Calu3 (cell line): ENCODE data around the gene BRI3BP. TPM values are rescaled to one million over a fixed set of nuclear protein-coding genes. Genes with fewer than 3 reads are reported as not detected.
"Not testable (repeated sequence)": the region's sequence is repeated elsewhere in the genome, so short reads cannot be mapped to it uniquely, and the experiment has no call there.

Source experiments
- BruUV-seq: library from RNA; stranded (reverse); fragments of 400-500 nt; replicated peaks from 2 replicates; lab custom pipeline; 2021; lab: Mats Ljungman, UMichigan
- CTCF ChIA-PET: fragments of 300-600 bp; sonication (Branson Sonifier 250); formaldehyde crosslinking; loops from one replicate; lab custom pipeline; 2022; ENCODE audit warnings: antibody characterized with exemption; lab: Charles Lee
- DNase-seq: peaks from one replicate; pipeline ENCODE4 v3.0.0; 2022
- H3K27ac Mint-ChIP-seq: one replicate; pipeline ENCODE4 v1.8.0; 2022; ENCODE audit warnings: mixed read lengths; ENCODE audit not compliant: unreplicated experiment
- H3K27me3 Mint-ChIP-seq: one replicate; pipeline ENCODE4 v1.8.0; 2022; ENCODE audit warnings: mixed read lengths; ENCODE audit not compliant: unreplicated experiment
- H3K36me3 Mint-ChIP-seq: one replicate; pipeline ENCODE4 v1.8.0; 2022; ENCODE audit warnings: mild to moderate bottlenecking, moderate library complexity, mixed read lengths; ENCODE audit not compliant: insufficient read depth, unreplicated experiment
- H3K4me1 Mint-ChIP-seq: one replicate; pipeline ENCODE4 v1.8.0; 2022; ENCODE audit warnings: mild to moderate bottlenecking, low read depth, mixed read lengths; ENCODE audit not compliant: unreplicated experiment
- H3K4me3 Mint-ChIP-seq: one replicate; pipeline ENCODE4 v1.8.0; 2022; ENCODE audit warnings: mild to moderate bottlenecking, low read depth, moderate library complexity, mixed read lengths; ENCODE audit not compliant: unreplicated experiment
- H3K9me3 Mint-ChIP-seq: one replicate; pipeline ENCODE4 v1.8.0; 2022; ENCODE audit warnings: low read depth, mixed read lengths; ENCODE audit not compliant: unreplicated experiment
- intact Hi-C: fragments of 100-400 bp; cut with micrococcal nuclease; formaldehyde crosslinking; loops from one replicate; pipeline ENCODE4 v1.10.0; 2022; ENCODE audit not compliant: unreplicated experiment
- total RNA-seq: library from RNA; stranded (reverse); gene quantifications from 2 replicates; pipeline ENCODE4 v1.2.3, GENCODE V29; 2022
- TF ChIP-seq, protein P1 (sequence below): fragments of 200-600 bp; IDR thresholded peaks from one replicate; pipeline ENCODE4 v1.8.0; 2022; ENCODE audit warnings: antibody characterized with exemption; ENCODE audit not compliant: unreplicated experiment

BRI3BP gene
- total RNA-seq, 1 experiment from 2014 or later, result 94.0 TPM

GRCh38 chr12:125072496-125072895 lies 79.1 kb downstream of the BRI3BP start:
- H3K27me3 Mint-ChIP-seq, result no peaks in the 10 kb centered on the region
- intact Hi-C loops, result no loop called here
- CTCF ChIA-PET, result interaction anchor here (0.6 to 0.7 kb wide), 2 partner anchors 28 to 400 kb away, joined by 4 read pairs; no protein-coding TSS in a partner anchor
- no peak overlapping the region for H3K4me3 Mint-ChIP-seq
- DNase-seq, result no peak
- peaks cover 22% of the 10 kb centered on the region for H3K36me3 Mint-ChIP-seq
- TF ChIP-seq, protein P1, sequence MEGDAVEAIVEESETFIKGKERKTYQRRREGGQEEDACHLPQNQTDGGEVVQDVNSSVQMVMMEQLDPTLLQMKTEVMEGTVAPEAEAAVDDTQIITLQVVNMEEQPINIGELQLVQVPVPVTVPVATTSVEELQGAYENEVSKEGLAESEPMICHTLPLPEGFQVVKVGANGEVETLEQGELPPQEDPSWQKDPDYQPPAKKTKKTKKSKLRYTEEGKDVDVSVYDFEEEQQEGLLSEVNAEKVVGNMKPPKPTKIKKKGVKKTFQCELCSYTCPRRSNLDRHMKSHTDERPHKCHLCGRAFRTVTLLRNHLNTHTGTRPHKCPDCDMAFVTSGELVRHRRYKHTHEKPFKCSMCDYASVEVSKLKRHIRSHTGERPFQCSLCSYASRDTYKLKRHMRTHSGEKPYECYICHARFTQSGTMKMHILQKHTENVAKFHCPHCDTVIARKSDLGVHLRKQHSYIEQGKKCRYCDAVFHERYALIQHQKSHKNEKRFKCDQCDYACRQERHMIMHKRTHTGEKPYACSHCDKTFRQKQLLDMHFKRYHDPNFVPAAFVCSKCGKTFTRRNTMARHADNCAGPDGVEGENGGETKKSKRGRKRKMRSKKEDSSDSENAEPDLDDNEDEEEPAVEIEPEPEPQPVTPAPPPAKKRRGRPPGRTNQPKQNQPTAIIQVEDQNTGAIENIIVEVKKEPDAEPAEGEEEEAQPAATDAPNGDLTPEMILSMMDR, result no peak
- H3K4me1 Mint-ChIP-seq, result no peaks in the 10 kb centered on the region
- H3K27ac Mint-ChIP-seq, result no peak overlapping the region
- BruUV-seq, result no TSS peak
- H3K9me3 Mint-ChIP-seq, result no peaks in the 10 kb centered on the region

DNA sequence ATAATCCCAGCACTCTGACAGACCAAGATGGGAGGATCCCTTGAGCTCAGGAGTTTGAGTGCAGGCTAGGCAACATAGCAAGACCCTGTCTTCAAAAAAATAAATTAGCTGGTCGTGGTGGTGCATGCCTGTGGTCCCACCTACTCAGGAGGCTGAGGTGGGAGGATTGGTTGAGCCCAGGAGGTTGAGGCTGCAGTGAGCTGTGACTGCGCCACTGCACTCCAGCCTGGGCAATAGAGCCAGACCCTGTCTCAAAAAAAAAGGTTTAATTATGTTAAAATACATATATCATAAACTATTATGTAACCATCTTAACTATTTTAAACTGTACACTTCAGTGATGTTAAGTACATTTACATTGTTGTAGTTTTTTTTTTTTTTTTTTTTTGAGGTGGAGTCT lies 80.8 kb downstream of the BRI3BP start:
- intact Hi-C loops, H3K27me3 Mint-ChIP-seq, BruUV-seq, DNase-seq, H3K4me3 Mint-ChIP-seq, H3K27ac Mint-ChIP-seq, H3K4me1 Mint-ChIP-seq, H3K9me3 Mint-ChIP-seq: not testable (repeated sequence)
- CTCF ChIA-PET, result interaction anchor here (0.7 kb wide), 1 partner anchor 129 kb away, joined by 4 read pairs; no protein-coding TSS in a partner anchor
- peaks cover 33% of the 10 kb centered on the region for H3K36me3 Mint-ChIP-seq

GRCh38 chr12:125076103-125076502 lies 82.7 kb downstream of the BRI3BP start:
- BruUV-seq, result no TSS peak
- Mint-ChIP-seq H3K4me3 (no peak overlapping the region), H3K27me3 (no peaks in the 10 kb centered on the region), H3K36me3 (peaks cover 38% of the 10 kb centered on the region), H3K4me1 (no peaks in the 10 kb centered on the region), H3K9me3 (no peaks in the 10 kb centered on the region), H3K27ac (no peak overlapping the region)
- intact Hi-C loops, result no loop called here
- TF ChIP-seq, protein P1, result no peak
- no peak for DNase-seq
- CTCF ChIA-PET, result interaction anchor here (0.6 to 0.7 kb wide), 2 partner anchors 18 to 68 kb away, joined by 4 to 6 read pairs; no protein-coding TSS in a partner anchor

GRCh38 chr12:125079084-125079483 lies 85.6 kb downstream of the BRI3BP start:
- TF ChIP-seq, protein P1, result no peak
- BruUV-seq, result no TSS peak
- Mint-ChIP-seq H3K4me1 (no peaks in the 10 kb centered on the region), H3K4me3 (no peak overlapping the region), H3K36me3 (peaks cover 37% of the 10 kb centered on the region), H3K27me3 (no peaks in the 10 kb centered on the region), H3K27ac (no peak overlapping the region), H3K9me3 (no peaks in the 10 kb centered on the region)
- intact Hi-C loops, result no loop called here
- no peak for DNase-seq
- CTCF ChIA-PET, result no interaction called here
